Inferior parietal cortex (tissue), 1 donor: ENCODE data around the gene FBRS.
"Not testable (repeated sequence)": the region's sequence is repeated elsewhere in the genome, so short reads cannot be mapped to it uniquely, and the experiment has no call there.

Source experiments
- DNase-seq: peaks from one replicate; pipeline ENCODE4 v3.0.0-alpha.2; 2016; ENCODE audit errors: extremely low spot score

The FBRS gene

DNA sequence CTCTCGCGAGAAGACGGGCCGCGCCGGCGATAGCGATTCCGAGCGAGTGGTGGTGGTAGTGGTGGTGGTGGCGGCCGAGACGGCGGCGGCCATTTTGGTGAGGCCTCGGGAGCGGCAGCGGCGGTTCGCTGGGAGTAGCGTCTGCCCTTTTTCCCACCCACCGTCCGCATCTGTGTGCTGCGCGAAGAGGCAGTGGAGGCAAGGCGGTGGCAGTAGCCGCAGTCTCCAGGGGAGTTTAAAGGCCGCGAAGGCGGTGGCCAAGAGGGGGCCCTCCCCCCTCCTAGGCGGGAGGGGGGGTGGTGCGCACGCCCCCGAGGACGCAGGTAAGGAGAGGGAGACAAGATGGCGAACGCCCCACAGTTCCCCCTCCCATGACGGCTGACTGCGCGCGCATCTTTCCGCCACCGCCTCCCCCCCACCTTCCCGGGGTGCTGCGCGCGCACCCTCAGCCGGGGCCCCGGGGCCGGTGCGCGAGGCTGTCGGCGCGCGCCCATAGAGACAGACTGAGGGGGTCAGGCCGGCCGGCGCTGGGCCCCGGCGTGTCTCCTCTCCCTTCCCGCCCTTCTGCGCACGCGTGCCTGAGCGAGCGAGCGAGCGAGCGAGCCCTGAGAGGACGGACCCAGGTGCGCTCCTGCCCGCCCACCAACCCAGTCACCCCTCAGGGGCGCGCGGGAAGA lies 40.0 kb downstream of the FBRS start:
- DNase-seq, result peak; percentile 93

DNA sequence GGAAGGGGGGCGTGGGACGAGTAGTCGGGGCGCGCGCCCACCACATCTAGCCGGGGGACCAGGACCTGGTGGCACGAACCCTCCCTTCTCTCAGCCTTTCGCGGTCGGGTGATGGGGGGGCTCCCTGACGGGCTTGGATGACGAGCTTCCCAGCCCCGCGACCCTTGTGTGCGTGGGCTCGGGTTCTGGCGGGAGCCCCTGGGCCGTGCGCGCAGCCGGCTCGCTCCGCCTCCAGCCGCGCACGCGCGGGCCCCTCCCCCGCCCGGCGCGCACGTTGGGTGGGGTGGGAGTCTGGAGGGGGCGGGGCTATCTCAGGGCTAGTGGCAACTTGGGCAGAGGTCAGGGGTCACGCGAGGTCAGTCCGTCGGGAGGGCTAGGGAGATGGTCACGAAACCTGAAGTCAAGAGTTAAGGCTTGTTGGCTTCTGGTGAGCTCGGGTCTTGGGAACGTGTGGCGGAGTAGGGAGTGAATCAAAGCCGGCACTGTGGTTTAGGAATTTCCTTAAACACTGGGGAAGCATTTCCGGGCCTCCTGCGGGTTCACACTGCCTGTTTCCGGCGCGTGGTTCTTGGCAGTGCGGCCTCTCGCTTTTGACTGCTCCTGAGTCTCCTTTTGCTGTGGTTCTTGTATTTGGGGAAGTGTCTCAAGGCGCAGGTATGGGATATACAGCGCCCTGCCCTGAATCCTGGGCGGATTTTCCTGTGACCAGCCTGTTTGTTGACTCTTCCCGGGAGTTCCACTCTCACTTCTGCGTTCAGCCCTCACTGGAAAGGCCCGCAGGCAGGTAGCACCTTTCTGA lies 40.8 kb downstream of the FBRS start, which contains the start of gene SRCAP:
TSS of gene SRCAP (plus strand) at position 356 of the 799 bp plus-strand sequence. CDS start 1,654 bp downstream, outside the sequence.
- DNase-seq, result peak; percentile 63

DNA sequence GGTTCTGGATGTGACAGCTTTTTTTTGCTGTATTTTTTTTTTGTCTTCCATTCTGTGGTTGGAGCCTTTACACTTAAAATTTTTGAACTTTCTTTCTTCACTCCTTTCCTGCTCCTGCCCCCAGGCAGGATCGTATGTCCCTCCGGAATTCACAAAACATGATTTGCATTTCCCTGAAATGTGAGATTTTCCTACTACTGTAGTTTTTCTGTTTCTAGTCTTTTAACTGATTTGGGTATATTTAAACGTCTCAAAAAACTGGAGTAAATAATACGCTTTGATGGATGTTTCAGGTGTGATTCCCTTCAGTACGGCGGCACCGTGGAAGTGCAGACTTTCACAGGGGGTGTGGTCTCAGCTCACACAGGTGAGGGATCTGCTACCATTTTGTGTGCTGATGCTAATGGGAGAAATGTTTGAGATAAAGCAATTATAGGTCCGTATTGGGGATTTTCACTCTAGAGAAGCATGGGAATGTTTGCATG lies 41.4 kb downstream of the FBRS start:
- no peak for DNase-seq

DNA sequence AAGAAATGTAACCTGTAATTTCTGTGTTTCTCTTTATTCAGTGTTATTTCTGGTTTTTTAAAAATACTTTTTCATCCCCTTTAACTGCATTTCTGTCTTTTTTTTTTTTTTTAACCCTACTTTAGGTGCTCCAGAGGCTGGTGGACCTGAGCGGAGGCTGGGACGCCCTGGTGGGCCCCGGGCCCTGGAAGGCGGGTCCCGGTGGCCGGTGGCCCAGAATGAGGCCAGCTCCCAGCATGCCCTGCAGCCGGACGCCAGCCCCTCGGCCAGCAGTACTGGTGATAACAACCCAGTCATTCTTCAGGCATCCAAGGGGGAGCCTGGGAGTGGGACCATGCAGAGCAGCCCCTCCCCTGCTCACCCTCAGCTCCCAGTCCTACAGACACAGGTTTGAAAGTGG lies 42.3 kb downstream of the FBRS start:
- DNase-seq, result no peak

DNA sequence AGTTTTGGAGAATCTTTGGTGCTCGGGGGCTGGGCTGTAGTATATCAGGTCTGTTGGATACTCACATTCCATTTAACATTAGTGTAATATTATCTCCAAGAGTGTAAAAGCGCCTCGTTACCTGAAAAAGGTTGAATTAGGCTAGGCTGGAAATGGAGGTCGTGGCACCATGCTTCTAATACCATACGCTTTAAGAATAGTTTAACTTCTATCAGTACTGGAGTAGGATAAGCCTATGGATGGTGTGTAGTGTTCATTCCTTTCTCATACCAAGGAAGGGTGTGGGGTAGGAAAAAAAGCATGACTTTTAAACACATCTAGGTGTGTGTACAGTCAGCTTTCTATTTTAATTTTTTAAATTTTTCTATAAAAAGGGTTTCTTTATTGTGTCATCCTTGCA lies 42.7 kb downstream of the FBRS start:
- no peak for DNase-seq

DNA sequence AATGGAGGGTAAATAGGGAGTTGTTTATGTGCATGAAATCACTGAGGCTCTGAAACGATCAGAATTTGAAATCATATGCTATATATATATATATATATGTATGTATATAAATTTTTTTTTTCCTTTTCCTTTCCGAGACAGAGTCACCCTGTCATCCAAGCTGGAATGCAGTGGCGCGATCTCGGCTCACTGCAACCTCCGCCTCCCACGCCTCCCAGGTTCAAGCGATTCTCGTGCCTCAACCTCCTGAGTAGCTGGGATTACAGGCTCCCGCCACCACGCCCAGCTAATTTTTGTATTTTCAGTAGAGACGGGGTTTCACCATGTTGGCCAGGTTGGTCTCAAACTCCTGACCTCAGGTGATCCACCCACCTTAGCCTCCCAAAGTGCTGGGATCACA lies 44.8 kb downstream of the FBRS start:
- DNase-seq, result not testable (repeated sequence)

DNA sequence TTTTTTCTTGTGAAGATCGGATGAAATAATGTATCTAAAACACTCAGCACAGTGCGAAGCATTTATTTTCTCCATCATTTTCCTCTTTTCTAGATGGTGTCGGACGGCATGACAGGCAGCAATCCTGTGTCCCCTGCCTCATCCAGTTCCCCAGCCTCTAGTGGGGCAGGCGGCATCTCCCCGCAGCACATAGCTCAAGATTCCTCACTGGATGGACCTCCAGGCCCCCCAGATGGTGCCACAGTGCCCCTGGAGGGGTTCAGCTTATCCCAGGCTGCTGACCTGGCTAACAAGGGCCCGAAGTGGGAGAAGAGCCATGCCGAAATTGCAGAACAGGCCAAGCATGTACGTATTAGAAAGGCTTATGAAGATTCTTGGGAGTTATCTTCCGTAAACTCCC lies 45.7 kb downstream of the FBRS start:
- DNase-seq, result no peak

DNA sequence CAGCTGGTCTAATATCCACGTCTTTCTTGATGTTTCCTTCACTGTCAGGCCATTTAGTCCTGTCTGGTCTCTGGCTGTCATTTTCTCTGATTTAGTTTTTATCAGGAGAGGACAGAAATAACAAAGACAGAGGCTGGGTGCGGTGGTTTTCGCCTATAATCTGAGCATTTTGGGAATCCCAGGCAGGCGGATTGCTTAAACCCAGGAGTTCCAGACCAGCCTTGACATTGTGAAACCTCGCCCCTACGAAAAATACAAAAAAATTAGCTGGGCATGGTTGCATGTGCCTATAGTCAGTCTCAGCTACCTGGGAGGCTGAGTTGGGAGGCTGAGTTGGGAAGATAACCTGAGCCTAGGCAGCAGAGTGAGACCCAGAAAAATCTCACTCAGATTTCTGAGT lies 47.8 kb downstream of the FBRS start:
- DNase-seq, result no peak

DNA sequence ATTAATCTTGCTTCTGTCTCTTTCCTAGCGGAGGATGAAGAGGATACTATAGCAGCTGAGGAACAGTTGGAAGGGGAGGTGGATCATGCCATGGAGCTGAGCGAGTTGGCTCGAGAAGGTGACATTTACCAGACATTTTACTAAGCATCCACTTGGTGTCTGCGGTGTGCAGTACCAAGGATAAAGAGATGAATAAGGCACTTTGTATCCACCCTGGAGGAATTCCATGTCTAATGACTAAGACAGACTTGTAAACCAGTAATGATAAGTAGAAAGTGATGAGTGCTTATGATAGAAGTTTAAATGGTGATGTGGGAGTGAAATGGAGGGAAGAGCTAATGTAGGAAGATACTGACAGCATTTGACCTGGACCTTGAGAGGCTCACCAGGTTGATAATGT lies 52.7 kb downstream of the FBRS start:
- no peak for DNase-seq

DNA sequence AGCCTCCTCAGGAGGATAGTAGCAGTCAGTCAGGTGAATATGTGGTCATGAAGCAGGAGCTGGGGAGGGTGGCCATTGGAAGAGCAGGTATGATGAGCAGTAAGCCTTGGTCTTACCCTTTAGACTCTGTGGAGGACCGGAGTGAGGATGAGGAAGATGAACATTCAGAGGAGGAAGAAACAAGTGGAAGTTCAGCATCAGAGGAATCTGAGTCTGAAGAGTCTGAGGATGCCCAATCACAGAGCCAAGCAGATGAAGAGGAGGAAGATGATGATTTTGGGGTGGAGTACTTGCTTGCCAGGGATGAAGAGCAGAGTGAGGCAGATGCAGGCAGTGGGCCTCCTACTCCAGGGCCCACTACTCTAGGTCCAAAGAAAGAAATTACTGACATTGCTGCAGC lies 53.5 kb downstream of the FBRS start:
- no peak for DNase-seq

DNA sequence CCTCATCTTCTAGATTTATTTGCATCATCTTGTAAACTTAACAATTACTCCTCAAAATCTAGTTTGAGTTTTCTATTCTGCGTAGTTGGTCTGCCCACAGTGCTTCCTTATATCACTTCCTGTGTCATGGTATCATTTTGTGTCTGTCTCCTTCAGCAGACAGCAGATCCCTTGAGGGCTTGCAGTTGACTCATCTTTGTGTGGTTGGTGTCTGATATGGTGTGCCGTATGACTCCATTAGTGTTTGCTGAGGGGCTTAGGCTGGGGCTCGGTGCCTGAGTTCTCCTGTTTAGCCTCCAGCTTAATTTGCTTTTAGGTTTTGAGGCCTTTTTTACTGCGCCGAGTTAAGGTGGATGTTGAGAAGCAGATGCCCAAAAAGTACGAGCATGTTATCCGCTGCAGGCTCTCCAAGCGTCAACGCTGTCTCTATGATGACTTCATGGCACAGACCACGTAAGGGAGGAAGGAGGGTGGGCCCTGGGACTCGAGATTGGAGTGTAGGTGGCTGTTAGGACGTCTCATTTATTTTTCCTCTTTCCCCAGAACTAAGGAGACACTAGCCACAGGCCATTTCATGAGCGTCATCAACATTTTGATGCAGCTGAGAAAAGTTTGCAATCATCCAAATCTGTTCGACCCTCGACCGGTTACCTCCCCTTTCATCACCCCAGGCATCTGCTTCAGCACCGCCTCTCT lies 57.7 kb downstream of the FBRS start:
- no peak for DNase-seq

DNA sequence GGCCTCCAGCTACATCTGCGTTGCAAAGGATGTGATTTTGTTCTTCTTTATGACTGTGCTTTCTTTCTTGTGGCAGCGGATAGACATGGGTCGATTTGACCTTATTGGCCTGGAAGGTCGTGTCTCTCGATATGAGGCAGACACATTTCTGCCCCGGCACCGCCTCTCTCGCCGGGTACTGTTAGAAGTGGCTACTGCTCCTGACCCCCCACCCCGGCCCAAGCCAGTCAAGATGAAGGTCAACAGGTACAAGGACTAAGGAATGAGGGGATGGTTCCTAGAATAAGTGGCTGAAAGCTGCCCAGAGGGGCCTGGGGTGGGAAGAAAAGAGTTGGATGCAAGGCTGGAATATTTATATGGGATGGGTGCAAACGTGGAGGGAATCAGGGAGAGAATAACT lies 61.9 kb downstream of the FBRS start:
- DNase-seq, result no peak
